ENCODE data around the gene PID1.

DNA sequence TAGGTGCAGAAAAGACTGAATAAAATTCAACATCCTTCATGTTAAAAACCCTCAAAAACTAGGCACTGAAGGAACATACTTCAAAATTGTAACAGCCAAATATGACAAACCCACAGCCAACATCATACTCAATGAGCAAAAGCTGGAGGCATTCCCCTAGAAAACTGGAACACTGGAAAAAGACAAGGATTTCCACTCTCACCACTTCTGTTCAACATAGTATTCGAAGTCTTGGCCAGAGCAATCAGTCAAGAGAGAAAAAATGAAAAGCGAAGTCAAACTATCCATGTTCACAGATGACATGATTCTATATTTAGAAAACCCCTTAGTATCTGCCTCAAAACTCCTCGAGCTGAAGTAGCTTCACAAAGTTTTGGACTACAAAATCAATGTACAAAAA lies 282.3 kb downstream of the PID1 start:
- TF ChIP-seq, protein P1, sequence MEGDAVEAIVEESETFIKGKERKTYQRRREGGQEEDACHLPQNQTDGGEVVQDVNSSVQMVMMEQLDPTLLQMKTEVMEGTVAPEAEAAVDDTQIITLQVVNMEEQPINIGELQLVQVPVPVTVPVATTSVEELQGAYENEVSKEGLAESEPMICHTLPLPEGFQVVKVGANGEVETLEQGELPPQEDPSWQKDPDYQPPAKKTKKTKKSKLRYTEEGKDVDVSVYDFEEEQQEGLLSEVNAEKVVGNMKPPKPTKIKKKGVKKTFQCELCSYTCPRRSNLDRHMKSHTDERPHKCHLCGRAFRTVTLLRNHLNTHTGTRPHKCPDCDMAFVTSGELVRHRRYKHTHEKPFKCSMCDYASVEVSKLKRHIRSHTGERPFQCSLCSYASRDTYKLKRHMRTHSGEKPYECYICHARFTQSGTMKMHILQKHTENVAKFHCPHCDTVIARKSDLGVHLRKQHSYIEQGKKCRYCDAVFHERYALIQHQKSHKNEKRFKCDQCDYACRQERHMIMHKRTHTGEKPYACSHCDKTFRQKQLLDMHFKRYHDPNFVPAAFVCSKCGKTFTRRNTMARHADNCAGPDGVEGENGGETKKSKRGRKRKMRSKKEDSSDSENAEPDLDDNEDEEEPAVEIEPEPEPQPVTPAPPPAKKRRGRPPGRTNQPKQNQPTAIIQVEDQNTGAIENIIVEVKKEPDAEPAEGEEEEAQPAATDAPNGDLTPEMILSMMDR (IDR thresholded peaks at IDR 0.05; ENCODE audit: insufficient read depth, low read length): no peak
- TF ChIP-seq, protein P2, sequence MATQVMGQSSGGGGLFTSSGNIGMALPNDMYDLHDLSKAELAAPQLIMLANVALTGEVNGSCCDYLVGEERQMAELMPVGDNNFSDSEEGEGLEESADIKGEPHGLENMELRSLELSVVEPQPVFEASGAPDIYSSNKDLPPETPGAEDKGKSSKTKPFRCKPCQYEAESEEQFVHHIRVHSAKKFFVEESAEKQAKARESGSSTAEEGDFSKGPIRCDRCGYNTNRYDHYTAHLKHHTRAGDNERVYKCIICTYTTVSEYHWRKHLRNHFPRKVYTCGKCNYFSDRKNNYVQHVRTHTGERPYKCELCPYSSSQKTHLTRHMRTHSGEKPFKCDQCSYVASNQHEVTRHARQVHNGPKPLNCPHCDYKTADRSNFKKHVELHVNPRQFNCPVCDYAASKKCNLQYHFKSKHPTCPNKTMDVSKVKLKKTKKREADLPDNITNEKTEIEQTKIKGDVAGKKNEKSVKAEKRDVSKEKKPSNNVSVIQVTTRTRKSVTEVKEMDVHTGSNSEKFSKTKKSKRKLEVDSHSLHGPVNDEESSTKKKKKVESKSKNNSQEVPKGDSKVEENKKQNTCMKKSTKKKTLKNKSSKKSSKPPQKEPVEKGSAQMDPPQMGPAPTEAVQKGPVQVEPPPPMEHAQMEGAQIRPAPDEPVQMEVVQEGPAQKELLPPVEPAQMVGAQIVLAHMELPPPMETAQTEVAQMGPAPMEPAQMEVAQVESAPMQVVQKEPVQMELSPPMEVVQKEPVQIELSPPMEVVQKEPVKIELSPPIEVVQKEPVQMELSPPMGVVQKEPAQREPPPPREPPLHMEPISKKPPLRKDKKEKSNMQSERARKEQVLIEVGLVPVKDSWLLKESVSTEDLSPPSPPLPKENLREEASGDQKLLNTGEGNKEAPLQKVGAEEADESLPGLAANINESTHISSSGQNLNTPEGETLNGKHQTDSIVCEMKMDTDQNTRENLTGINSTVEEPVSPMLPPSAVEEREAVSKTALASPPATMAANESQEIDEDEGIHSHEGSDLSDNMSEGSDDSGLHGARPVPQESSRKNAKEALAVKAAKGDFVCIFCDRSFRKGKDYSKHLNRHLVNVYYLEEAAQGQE (IDR thresholded peaks at IDR 0.05; ENCODE audit: insufficient replicate concordance, low read depth): no peak
- TF ChIP-seq GABPA (IDR thresholded peaks at IDR 0.05; ENCODE audit: low read depth): no peak
